Stimulated activated CD4-positive, alpha-beta T cell treated with anti-CD3 and anti-CD28 coated beads, Interleukin-12 subunit alpha, Interleukin-12 subunit beta, amount 100 ng/mL, for 24 hours (primary cell): ENCODE results near the gene DYDC1.
"Not testable (repeated sequence)": the region's sequence is repeated elsewhere in the genome, so short reads cannot be mapped to it uniquely, and the experiment has no call there.

Experiments used
- DNase-seq, 2 experiments: peaks; one replicate each; pipeline ENCODE4 v3.0.0-alpha.2; 2020; ENCODE audit warnings: low read depth in 2 of 2

DYDC1 gene

DNA sequence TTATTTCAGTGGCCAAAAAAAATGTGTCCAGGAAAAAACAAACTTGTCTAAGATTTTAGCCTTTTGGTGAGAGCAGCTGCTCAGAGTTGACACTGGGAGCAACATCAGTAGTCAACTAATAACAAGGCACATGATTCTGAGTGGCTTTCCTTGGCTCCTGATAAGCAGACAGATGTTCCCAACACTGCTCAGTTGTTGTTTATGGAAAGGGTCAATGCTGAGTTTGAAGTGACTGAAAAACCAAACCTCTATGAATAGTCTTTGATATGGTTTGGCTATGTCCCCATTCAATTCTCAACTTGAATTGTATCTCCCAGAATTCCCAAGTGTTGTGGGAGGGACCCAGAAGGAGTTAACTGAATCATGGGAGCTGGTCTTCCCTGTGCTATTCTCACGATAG lies 12.3 kb downstream of the DYDC1 start:
- DNase-seq: no peak

DNA sequence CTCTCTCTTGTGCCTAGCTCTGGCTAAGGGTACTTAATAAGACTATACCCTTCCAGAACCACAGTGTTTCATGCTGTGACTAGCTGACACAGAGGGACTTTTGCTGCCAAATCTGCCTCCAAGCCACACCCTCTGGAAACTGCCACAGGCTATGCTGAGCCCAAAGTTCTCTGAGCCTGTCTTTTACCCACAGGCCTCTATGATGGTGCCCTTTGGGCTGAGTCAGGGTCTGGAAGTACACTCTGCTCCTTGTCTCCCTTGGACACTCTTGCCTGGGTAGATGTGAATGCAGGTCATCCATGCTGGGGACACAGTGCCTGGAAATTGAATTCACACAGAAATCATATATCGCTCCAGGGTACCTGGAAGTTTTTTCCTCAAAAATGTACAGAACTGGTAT lies 22.6 kb downstream of the DYDC1 start:
- no peak for DNase-seq

DNA sequence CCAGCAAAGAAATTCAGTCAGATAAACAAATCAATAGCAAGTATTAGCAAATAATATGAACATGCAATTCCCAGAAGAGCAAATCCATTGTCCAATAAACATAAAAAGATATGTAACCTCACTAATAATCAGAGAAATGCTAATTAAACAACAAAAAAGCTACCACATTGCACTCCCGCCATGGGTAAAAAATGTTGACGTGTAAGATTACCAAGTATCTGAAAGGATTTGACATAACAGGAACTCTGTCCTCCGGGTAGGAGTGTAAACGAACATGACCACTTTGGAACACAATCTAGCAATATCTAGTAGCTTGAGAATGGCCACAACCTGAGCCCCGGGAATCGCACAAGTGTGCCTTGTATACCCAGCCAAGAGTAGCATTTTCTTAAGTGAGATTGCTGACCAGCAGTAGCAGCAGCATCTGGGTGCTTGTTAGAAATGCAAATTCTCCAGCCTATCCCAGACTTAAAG lies 31.6 kb downstream of the DYDC1 start:
- no peak for DNase-seq

DNA sequence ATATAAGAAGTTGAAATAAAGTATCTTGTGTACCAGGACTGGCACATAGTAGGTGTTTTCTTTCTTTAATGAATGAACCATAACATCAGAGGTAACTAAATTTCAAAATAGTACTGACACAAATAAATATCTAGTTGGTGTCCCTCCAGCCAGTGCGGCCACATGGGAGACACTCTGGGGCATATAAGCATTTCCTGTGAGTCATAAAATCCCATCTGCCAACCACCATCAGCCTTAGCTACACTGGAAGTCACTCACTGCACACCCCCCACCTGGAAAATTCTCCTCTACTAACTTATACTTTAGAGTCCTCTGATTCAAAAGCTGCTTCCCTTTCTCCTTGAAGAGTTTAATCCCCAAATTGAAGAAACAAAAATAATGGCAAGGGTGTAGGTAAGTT lies 32.5 kb downstream of the DYDC1 start:
- no peak for DNase-seq

DNA sequence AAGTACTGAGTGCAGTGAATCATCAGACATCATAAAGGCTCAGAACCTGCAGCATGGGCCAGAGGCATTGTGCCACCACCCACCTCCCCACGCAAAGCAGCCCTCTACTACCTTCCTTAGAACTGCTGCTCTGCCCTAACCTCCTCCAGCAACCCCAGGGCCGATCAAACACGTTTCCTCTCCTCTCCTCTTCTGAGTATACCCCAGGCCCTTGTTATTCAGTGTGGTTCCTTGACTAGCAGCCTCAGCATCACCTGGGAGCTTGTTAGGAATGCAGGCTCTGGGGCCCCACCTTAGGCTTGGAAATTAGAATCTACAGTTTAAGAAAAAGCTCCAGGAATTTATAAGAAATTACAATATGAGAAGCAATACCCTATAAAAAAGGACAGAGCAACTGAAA lies 33.2 kb downstream of the DYDC1 start:
- no peak for DNase-seq

DNA sequence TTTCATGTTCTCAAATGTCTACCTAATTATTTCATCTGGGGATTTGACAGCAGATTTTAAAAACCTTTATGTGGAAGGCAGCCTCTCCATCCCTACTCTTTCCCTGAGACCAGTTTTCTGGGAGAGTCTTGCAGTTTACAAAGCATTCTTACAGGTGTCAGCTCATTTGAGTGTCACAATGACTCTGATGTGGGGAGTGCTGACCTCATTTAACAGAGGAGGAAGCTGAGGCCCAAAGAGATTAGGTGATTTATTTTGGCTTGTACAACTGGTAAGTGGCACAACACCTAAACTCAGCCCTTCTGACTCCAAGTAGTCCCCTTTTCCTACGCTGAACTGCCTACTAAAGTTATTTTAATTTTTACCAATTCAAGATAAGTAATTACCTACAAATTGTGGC lies 33.8 kb downstream of the DYDC1 start:
- DNase-seq: no peak

DNA sequence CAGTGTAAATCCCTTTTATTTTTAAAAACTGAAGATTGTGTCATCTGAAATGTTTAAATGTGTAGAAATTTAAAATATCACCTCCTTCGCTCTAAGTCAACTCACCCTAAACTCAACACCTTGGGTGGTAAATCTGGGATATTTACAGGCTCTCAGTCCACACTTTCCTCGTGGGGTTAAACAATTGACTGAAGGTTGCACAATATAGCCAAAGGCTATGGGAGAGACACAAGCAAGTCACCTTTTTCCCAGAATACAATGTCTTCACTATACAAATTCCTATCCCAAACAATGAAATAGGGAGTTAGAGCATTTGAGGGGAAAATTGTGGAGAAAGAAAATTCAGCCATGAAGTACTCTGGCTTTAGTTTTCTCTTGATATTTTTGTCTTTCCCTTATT lies 34.4 kb downstream of the DYDC1 start:
- DNase-seq: no peak

DNA sequence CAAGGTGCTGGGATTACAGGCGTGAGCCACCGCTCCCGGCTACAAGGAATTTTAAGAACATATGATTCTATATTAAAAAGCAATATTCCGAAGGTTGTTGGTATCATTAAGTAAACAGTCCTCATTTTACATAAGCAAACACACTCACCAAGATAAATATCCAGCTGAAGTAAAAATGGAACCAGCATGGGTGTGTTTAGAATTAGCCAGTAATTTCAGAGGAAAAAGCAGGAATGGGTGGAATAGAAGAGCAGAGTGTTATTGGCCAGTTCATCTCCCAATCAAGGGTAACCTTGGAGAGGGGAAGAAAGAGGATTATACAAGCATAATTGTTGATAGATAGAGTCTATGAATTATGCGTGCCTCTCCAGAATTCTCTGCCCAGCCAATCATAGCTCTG lies 35.4 kb downstream of the DYDC1 start:
- DNase-seq: no peak

DNA sequence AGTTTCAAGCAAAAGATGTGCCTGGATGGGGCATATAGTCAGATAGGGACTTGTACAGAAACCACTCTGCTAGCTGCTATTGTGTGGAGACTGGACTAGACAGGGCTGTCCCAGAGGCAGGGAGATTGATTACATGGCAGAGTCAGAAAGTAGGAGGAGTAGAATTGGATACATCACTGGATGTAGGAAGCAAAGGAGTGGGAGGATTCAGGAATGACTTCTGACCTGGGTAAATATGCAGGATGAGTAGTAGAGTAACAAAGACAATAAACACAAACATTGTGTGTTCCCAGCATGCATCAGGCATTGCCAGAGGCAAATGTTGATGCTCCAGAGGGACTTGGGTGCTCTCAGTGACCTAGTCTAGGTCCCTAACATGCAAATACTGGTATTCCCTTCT lies 36.2 kb downstream of the DYDC1 start:
- no peak for DNase-seq

DNA sequence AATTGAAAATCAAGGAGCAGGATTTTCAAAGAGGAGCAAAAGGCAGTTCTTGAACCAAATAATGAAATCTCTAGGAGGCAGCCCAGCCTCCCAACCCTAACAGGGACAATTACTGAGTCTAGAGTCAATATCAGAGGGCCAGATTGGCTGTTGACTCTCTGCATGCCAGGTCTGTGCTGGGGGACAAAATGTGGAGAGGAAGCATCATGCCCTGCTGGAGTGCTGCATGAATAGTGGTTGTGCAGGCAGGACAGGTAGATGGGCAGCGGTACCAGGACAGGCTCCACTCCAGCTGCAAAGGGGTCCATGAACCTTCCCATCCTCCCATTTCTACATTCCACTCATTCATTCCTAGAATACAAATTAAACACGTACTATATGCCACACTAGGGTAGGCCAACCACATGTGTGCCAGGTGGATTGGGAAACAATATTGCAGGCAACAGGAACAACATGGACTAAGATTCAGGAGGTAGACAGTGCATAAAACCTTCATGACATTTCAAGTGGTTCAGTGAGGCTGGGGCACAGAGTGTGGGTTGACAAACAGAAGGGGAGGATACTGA lies 36.7 kb downstream of the DYDC1 start:
- no peak for DNase-seq

DNA sequence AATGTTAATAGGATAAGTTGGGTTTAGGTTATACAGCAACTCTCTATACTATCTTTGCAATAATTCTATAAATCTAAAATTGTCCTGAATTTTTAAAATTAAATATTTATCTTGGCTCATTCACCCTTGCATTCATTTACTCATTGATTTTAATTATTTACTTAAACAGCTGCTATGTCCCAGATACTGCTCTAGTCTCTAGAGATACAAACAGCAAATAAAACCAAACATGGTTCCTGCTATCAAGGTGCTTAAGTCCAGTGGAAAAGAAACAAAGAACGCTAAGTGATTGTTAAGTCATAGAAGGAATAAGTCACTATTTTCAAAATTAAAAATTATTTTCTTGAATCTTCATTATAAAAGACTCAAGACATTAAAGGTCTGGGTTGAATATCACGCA lies 37.2 kb downstream of the DYDC1 start:
- no peak for DNase-seq

DNA sequence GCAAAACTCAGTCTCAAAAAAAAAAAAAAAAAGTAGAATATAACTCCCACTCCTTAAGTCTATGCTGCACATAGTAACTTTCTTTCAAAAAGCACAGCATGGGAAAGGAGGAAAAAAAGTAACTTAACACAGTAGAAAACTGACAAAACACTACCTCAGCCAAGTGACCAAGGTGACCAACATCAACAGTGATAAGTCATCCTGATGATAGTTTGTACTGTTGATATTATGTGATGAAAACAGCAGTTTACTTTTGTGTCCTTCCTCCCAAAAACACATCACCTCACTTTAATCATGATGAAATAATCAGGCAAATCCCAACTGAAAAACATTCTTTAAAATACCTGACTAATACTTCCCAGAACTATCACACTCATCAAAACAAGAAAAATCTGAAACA lies 37.8 kb downstream of the DYDC1 start:
- DNase-seq: no peak

DNA sequence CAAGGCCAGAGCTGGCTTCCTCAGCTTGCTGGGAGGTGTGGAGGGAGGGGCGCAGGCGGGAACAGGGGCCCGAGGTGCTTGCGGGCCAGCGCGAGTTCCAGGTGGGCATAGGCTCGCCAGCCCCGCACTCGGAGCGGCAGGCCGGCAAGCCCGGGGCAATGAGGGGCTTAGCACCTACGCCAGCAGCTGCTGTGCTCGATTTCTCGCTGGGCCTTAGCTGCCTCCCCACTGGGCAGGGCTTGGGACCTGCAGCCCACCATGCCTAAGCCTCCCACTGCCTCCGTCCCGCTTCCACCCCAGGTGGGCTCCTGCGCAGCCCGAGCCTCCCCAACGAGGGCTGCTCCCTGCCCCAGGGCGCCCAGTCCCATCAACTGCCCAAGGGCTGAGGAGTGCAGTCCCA lies 41.2 kb downstream of the DYDC1 start:
- no peak for DNase-seq

DNA sequence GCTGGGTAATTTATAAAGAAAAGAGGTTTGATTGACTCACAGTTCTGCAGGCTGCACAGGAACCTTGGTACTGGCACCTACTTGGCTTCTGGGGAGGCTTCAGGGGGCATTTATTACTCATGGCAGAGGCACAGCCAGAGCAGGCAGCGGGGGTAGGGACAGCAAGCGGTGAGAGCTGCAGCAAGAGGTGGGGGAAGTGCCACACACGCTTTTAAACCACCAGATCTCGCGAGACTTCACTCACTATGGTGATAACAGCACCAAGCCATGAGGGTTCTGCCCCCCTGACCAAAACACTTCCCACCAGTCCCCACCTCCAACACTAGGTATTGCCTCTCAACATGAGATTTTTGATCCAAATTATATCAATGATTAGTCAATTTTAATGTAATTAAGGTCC lies 43.0 kb downstream of the DYDC1 start:
- no peak for DNase-seq

DNA sequence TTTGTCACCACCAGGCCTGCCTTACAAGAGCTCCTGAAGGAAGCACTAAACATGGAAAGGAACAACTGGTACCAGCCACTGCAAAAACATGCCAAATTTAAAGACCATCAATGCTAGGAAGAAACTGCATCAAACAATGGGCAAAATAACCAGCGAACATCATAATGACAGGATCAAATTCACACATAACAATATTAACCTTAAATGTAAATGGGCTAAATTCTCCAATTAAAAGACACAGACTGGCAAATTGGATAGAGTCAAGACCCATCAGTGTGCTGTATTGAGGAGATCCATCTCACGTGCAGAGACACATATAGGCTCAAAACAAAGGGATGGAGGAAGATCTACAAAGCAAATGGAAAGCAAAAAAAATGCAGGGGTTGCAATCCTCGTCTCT lies 50.6 kb downstream of the DYDC1 start:
- DNase-seq: not testable (repeated sequence)

DNA sequence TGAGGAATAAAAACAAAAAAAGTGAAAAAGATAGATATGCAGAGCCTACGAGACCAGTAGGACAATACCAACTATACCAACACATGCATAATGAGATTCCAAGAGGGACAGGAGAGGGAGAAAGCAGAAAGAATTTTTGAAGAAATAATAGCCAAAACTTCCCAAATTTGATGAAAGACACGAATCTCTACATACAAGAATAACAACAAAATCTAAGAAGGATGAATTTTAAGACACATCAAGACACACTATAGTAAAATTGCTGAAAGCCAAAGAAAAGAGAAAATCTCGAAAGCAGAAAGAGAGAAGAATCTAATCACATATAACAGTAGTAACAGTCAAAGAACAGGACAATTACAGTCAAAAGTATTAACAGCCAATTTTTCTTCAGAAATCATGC lies 59.6 kb downstream of the DYDC1 start:
- DNase-seq: no peak

DNA sequence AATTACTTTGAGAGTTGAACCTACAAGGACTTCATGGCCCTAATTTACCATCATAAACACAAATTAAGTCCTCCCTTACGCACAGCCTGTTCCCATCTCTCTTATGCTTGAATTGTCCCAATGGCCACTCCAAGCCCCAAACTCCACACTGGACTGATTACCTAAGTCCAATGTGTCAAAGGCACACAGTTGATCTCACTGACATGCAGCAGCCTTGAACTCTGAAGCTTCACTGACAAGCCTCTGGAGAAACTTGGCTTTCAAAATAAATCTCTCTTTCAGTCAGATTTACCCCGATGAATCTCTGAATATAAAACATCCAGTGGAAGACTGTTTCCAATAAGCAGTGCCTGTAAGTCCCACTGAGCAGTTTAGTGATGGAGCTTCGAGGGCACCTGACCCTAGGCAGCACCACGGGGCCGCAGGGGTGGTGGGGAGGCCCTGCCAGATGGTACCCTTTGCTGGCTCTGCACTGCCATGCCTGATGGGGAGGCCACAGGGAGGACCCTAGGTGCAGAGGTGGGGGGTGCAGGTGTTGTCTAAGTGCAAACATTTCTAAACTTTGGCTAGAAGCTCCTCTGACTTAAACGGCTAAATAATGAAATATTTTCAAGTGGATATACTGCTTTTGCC lies 63.8 kb downstream of the DYDC1 start:
- DNase-seq: no peak

DNA sequence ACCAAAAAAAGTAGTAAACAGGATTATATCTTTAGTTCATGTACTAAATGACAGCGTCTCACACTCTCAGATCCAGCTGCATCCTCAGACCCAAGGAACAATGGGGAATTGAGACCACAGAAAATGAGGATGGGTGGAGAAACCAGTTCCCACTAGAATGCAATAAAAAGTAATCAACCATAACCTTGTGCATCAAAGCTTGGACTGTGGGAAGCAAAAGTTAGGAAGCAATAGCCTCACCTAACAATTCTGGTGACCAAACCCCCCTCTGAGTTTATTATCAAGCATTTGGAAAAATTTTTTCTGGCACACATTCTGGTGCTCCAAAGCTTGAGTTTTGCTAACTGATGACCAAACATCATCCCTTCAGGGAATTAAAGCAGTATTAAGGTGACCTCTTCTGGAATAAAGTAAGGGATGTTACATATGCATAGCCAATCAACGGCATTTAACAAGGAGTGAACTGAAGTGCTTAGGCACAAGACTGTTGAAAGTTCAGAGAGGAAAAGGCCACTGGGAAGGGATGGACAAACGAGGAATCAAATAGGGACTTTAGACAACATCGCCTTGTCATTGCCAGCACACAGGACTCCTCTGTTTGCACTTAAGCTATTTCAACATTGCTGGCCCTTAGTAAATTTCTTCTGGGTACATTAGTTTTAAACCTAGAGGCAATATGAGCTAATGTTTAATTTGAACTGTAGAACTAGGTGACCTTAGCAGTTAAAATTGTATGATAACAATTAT lies 65.9 kb downstream of the DYDC1 start:
- no peak for DNase-seq

DNA sequence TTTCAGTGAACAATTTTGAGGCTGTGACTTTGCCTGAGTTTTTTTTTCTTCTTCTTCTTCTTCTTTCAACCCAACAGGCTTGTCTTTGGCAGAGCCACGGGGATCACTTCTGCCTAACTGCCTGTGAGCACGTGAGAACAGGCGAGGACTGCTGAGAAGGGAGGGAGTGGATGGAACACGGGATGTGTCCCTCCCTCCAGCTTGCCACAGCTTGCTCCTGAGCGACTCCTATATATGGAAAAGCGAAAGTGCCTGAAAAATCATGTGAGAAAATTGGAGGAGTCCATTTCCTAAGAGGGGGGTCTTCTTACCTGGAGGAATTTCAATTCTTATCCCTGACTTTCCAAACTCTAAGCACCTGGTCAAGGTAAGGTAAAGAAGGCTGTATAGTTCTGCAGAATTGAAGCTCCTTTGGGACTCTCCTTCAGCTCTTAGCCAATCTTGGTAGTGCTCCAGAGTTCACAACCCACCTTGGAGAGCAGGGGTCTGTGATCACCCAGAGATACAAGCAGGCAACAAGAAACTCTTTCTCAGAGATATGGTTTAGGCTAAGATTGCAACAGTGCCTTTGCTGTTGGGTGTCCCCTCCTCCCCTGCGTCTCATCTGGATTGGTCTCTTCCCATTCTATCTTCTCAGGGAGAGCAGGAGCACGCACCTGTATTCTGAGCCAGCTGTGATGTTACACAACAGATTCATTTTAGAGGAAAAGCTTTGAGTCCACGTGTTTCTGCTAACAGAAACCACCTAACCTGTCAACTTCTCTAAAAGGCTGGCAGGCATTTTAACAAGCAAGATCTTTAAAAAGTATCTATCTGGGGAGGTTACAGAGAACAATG lies 66.9 kb downstream of the DYDC1 start, which contains the start of gene MAT1A:
MAT1A (minus strand) TSS at position 208 of the 837 bp plus-strand sequence. CDS start 235 bp downstream, outside the sequence.
- no peak for DNase-seq

DNA sequence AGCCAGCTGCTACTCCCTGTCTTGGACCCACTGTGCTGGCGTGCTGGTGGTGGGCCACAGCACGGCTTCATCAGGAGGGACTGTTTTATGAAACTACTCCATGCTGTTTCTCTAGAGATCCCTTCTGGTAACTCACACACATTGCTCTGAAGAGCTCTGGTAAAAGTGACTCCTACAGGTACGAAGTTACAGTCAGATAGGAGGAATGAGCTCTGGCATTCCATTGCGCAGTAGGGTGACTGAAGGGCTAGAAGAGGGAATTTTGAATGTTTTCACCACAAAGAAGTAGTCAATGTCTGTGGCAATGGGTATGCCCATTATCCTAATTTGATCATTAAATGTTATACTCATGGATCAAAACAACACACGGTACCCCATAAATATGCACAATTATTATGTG lies 67.7 kb downstream of the DYDC1 start:
- no peak for DNase-seq
